GM10847 (cell line): ENCODE data around the gene C21orf91.
A peak's percentile ranks its signal among the peaks of the same experiment; 100 is the strongest.

ENCODE experiments used
- POLR2A ChIP-seq: IDR thresholded peaks from 2 replicates; pipeline ENCODE4 v1.6.1; 2011; ENCODE audit not compliant: insufficient read length; ENCODE audit errors: extremely low read depth

C21orf91 gene

DNA sequence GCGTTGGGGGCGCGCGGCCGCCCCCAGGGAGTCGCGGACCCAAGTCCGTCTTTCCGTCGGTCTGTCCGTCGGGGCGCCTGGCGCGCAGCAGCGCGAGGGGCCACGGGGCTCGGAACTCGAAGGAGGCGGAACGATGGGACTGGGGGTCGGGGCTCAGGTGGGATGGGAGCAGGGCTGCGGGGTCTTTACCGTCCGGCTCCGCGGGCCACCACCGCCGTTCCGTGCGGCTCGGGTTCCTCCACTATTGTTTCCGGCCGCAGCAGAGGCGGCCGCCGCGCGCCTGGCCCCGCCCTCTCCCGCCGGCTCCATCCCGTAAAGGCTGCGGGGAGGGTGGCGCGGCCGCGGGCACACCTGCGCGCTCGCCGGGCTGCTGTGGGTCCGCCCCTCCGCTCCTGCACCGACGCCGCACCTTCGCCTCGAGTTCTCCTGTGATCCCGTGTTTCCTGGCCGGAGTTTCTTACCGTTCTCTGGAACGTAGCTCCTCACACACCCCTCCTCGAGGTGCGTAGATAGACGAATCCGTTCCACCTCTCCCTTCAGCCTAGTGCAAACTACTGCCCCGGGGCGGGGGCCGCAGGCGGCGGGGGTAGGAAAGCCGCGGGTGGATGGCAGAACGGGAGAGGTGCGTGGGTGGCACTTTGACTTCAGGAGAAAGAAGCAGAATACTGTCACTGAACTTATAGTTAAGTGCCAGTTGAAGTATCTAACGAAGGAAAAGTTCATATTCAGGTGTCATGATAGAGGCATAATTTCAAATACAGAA lies at the start of gene C21orf91:
C21orf91 (minus strand) TSS at position 243 of the 763 bp plus-strand sequence. CDS start 1,038 bp downstream, outside the sequence.
- TF ChIP-seq POLR2A, result peak; percentile 93

DNA sequence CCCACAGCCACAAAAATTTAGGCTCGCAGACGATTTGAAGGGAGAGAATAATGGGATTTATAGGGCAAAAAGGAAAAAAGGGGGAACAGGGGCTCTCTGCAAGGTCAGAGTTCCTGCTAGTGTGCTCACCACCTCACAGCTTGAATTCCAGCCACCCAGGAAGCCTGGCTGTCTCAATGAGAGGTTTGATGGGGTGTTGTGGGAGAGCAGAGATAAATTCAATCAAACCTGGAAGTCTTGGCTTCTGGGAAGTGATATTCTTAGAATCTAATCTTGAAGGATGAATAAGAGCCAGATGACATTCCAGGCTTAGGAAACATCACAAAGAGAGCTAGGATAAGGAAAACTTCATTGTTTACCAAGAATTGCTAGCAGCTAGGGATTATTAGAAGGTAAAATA lies 47.4 kb upstream of the C21orf91 start:
- no peak for TF ChIP-seq POLR2A

DNA sequence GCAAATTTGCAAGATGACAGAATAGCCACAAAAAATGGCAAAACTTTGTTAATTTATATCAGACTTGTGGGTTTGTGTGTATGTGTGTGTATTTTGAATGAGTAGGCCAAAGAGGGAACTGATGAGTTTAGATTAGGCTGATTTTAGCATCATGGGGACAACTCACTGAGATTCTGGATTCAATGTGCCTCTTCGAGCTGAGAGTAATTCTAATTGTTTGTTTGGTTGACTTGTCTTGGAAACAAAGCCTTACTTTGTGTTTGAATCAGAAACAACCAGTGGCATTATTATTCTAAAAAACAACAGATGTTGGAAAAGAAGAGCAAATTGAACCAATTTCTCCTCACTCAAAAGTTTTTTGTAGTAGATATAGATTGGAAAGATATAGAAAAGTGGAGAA lies 40.5 kb upstream of the C21orf91 start:
- no peak for TF ChIP-seq POLR2A

DNA sequence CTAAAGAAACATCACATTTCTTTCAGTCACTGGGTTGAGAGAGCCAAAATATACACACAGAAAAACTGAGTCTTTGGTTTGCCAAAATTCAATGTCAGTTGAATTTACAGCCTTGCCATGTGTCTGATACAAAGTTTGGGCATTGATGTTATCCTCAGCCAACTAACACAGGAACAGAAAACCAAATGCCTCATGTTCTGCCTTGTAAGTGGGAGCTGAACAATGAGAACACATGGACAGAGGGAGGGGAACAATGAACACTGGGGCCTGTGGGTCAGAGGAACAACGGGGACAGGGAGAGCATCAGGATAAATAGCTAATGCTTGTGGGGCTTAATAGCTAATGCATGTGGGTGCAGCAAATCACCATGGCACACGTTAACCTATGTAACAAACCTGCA lies 39.6 kb upstream of the C21orf91 start:
- TF ChIP-seq POLR2A, result no peak

DNA sequence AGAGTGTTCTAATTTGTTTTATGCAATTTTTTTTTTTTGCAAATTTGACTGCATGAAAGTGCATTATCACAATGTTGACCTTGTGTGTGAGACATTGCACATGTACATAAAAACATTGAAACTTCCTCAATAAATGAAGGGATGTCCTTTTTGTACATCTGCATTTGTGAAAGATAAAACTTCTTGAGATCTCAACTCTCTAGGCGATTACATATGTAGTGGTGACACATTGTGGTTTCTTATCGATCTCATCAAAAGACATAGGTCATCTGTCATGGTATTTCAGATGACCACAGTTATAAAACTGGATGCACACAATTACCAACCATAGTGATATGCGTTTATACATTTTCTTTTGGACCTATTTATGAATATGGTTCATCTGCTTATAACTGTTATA lies 35.6 kb upstream of the C21orf91 start:
- TF ChIP-seq POLR2A, result no peak

DNA sequence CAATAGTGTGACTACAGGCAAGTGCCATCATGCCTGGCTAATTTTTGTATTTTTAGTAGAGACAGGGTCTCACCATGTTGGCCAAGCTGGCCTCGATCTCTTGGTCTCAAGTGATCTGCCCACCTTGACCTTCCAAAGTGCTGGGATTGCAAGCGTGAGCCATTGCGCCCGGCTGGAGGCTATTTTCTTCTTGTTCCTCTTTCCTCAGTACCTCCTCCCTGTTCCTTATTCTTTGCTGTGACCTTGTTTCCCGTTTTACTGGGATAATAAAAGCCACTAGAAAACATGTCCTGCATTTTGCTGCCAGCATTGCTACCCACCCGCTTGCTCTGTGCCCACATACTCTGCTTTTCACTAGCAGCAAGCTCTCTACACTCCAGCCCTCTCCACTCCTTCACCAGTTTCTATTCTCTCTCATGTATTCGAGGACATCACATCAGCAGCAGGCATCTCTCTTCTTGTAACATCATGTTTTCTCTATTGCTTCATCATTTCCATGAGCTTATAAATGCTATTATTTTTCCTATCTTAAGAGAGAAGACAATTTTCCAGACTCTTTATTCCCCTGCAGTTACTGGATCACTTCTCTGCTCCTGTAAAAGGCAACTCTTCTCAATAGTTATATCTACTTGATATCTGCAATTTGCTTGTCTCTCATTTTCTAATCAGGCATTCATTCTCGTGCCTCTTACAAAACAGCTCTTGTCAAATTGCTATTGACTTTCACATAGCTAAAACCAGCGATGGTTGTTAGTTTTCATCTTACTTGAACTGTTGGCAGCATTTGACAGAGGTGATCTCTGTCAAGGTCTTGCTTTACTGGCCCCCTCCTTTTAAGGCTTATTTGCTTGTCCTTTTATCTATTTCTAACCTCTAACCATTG lies 34.5 kb upstream of the C21orf91 start:
- TF ChIP-seq POLR2A, result no peak

DNA sequence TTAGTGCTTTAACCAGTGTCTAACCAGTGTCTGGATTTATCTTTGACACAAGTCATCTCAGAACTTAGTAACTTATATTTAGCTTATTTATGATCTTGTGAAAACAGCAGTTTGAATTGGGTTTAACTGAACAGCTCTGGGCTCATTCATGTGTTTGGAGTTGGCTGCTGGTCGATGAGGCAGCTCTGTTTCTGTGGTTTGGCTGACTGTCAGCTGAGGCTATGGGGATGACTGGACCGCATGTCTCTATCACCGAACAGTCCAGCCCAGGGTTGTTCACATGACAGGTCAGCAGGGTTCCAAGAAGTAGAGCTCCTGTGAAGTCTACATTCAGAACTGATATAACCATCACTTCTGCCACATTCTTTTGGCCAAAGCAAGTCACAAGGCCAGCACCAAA lies 29.1 kb upstream of the C21orf91 start:
- TF ChIP-seq POLR2A, result no peak

DNA sequence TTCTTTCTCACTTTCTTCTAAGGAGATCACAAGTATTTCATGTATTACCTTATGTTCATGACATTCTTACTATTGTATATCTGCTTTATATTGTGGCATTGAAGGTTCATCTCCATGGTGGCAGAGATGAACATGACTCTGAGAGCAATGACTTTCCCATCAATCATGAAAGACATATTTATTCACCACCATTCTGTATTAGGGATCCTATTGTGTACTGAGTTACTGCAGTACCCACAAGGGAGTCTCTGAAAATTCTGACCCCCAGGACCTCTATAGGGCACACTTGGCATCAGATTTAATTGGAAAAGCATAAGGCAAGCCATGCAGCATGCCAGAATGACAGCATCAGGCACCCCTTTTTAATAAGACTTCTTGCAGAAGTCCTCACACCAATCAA lies 21.9 kb upstream of the C21orf91 start:
- TF ChIP-seq POLR2A, result no peak

DNA sequence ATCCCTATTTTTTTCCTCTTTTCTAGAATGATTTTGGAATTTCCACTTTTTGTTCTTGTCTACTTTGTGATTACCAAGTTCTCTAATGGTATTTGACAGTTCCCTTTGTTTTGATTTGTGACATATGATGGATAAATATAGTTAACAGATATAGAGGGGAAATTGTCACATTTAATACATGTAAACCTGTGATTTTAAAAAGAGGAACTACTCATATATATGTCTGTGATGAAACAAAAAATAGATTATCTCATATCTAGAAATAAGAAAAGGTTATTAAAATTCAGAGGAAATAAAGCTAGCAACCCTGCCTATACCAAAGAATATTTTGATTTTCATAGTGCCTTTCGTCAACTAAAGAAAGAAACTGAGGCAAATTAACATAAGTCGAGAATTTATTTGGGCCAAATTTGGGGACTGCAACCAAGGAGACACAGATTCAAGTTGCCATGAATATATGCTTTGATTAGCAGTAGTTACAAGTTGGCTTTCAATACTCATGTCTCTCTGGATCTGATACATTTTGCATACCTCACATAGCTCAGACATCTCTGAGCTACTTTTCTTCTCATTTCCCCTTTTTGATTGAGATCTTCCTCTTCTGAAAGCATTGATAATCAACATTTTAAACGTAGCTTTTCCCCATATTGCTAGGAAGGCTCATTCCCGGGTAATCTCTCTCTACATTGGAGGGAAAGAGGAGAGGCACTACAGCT lies 15.6 kb upstream of the C21orf91 start:
- TF ChIP-seq POLR2A, result no peak

DNA sequence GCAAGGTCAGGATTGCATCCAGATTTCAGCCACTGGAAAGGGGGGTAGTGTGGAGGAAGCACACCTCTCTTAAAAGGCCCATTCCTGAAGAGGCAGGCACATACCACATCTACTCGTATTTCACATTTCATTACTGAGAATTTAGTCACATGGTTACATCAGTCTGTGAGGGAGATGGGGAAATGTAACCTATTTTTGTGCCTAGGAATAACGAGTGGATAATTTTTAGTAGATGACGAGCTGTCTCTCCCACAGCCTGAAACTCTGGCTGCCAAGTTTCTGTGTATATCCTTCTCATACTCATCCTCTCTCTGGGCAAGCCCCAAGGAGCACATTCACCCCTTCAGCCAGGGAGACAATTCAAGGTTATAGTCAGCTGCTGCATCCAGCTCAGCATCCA lies 10.3 kb upstream of the C21orf91 start:
- TF ChIP-seq POLR2A, result no peak

DNA sequence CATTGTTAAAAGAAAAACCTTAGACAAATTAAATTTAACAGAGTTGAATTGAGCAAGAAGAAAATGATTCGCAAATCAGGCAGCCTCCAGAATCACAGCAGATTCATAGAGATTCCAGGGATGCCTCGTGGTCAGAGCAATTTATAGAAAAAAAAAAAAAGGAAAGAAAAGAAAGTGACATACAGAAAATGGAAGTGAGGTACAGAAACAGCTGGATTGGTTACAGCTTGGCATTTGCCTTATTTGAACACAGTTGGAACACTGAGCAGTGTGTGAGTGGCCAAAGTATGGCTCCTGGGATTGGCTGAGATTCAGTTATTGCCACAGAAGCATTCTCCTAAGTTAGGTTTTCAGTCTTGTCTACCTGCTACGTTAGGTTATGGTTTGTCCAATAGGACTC lies 9.1 kb upstream of the C21orf91 start:
- no peak for TF ChIP-seq POLR2A

DNA sequence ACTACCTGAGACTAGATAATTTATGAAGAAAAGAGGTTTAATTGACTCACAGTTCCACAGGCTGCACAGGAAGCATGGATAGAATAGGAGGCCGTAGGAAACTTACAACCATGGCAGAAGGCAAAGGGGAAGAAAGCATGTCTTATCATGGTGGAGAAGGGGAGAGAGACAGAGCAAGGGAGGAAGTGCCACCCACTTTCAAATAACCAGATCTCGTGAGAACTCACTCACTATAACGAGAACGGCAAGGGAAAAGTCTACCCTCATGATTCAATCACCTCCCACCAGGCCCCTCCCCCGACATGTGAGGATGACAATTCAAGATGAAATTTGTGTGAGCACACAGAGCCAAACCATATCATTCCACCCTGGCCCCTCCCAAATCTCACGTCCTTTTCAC lies 4.7 kb upstream of the C21orf91 start:
- no peak for TF ChIP-seq POLR2A

DNA sequence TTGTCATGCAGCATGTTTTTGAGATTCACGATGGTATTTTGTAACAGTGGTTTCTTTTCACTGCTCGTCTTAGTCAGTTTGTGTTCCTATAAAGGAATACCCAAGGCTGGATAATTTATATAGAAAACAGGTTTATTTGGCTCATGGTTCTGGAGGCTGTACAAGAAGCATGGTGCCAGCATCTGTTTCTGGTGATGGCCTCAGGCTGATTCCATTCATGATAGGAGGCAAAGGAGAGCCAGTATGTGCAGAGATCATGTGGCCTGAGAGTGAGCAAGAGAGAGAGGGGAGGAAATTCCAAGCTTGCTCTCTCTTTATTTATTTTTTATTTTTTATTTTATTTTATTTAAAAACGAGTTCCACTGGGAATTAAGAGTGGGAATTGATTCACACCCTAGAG lies 2.0 kb upstream of the C21orf91 start:
- TF ChIP-seq POLR2A, result no peak

DNA sequence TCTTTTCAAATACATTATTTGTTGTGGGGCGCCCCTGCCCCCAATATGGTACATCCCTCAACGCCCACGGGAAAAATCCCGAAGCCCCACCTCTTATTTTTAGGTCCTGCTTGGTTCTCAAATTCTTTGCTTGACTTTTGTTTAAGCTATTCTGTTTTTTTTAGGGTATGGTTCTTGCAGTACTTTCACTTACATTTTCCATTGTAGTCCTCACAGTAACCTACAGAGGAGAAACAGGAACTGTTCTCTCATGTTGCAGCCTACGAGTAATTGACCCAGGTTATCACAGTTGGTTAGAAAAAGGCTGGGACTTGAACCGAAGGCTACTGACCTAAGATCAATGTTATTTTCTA lies 697 bp upstream of the C21orf91 start:
- no peak for TF ChIP-seq POLR2A

DNA sequence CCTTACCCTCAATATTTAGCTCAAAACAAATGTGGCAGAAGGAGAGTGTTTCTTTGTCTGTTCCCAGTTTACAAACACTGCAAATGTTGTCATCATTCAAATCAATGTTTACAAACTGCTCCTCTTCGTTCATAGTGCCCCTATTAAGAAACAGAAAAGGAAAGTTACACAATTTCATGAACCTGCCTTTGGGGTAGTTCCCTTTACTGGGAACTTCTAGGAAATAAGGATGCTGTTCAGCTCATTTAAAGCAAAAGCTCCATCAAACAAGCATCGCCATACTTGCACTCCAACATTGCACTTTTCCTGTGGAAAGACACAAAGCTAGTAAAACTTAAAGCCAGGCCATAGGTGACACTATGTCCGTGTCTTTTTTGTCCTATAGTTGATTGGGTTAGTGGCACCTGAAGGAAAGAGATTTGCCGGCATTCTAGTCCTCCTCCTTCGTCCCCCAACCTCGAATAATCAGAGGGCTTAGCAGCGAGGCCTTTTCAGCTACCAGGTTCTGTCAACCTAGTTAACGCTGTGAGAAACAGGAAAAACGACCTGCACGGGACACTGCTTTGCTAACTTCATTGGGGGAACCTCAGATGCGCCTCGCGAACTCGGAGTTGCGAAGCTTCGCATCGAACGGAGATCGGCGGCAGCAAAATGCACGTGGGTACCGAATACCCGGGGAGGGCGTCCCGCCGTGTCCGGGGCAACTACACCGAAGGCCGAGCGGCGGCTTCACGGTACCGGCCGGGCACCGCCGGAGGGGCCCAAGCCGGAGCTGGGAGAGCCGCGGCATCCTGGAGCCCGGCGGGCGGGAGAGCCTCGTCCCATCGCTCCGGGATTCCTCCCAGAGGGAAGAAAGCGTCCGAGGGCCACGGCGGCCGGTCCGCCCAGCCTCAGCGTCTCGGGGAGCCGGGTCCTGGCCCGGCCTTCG lies 706 bp downstream of the C21orf91 start:
- no peak for TF ChIP-seq POLR2A
